HCT116 (cell line): ENCODE measurements around the gene VANGL1. TPM values are rescaled to one million over a fixed set of nuclear protein-coding genes. Genes with fewer than 3 reads are reported as not detected.

Source experiments
- ATAC-seq: fragments of 200-7000 bp; cut with Tn5 transposase; 2 replicates; pipeline ENCODE4 v1.9.1; 2020; ENCODE audit warnings: mild to moderate bottlenecking, moderate library complexity
- BruUV-seq: library from RNA; stranded (reverse); fragments of 400-500 nt; replicated peaks from 2 replicates; lab custom pipeline; 2021; lab: Mats Ljungman, UMichigan
- CTCF ChIA-PET: fragments of 300-600 bp; sonication (Branson Sonifier 250); formaldehyde crosslinking; loops from one replicate; lab custom pipeline; 2021; ENCODE audit warnings: antibody characterized with exemption; lab: Charles Lee
- POLR2A ChIA-PET: fragments of 300-600, 350-600 bp; sonication (Branson Sonifier 250); formaldehyde crosslinking; loops from one replicate; lab custom pipeline; 2021; ENCODE audit warnings: antibody characterized with exemption; lab: Charles Lee
- RAD21 ChIA-PET, 2 experiments: fragments of 300-600 bp; sonication (Branson Sonifier 250); formaldehyde crosslinking; loops; one replicate each; lab custom pipeline; 2023; ENCODE audit warnings: low total read pairs in 2 of 2; ENCODE audit not compliant: uncharacterized antibody in 2 of 2, unreplicated experiment in 2 of 2, low non-redundant PET in 1 of 2; lab: Charles Lee
- DNase-seq: peaks from one replicate; pipeline ENCODE4 v3.0.0-alpha.2; 2010; ENCODE audit warnings: low read depth, low spot score
- H2AFZ ChIP-seq: fragments of 200-600 bp; shearing (Covaris generic), sonication (generic); 2 replicates; pipeline ENCODE4 v1.6.1; 2017; ENCODE audit warnings: low read depth, mixed run types, mixed read lengths, antibody characterized with exemption, low read length; ENCODE audit not compliant: poor library complexity, severe bottlenecking
- H3K27ac ChIP-seq: 2 replicates; pipeline ENCODE4 v1.5.1; 2012; ENCODE audit warnings: low read depth, low read length
- H3K27me3 ChIP-seq: fragments of 200-600 bp; sonication (generic); 2 replicates; pipeline ENCODE4 v1.6.1; 2016; ENCODE audit warnings: mixed run types, low read length, mixed read lengths; ENCODE audit not compliant: insufficient read depth
- H3K36me3 ChIP-seq, 2 experiments: fragments of 200-500 bp in 1 of 2; fragments of 200-600 bp in 1 of 2; sonication (Bioruptor generic) in 1 of 2; sonication (generic) in 1 of 2; 2 replicates each; pipeline versions ENCODE4 v1.5.1 to v1.6.1; 2014 to 2016; ENCODE audit warnings: low read length in 2 of 2, inconsistent platforms in 1 of 2, mixed read lengths in 1 of 2, mixed run types in 1 of 2; ENCODE audit not compliant: insufficient read depth in 2 of 2, control insufficient read depth in 1 of 2
- H3K4me1 ChIP-seq, 2 experiments: fragments of 200-600 bp in 1 of 2; sonication (generic) in 1 of 2; 2 replicates each; pipeline versions ENCODE4 v1.5.1 to v1.6.1; 2012 to 2017; ENCODE audit warnings: low read length in 2 of 2, inconsistent platforms in 1 of 2, mild to moderate bottlenecking in 1 of 2, mixed read lengths in 1 of 2, mixed run types in 1 of 2, moderate library complexity in 1 of 2; ENCODE audit not compliant: insufficient read depth in 2 of 2, control insufficient read depth in 1 of 2
- H3K4me2 ChIP-seq: fragments of 200-600 bp; sonication (generic); 2 replicates; pipeline ENCODE4 v1.6.1; 2017; ENCODE audit warnings: mixed run types, low read length, mixed read lengths
- H3K4me3 ChIP-seq, 2 experiments: fragments of 200-600 bp in 1 of 2; sonication (generic) in 1 of 2; replicated peaks in 1 of 2; 2 replicates each; pipeline ENCODE4 v1.5.1; 2011 to 2016; ENCODE audit warnings: low read length in 2 of 2, control low read depth in 1 of 2, low read depth in 1 of 2, mild to moderate bottlenecking in 1 of 2, mixed read lengths in 1 of 2, mixed run types in 1 of 2
- H3K79me2 ChIP-seq: fragments of 200-600 bp; sonication (generic); 2 replicates; pipeline ENCODE4 v1.6.1; 2017; ENCODE audit warnings: mild to moderate bottlenecking, mixed run types, low read length, moderate library complexity, mixed read lengths; ENCODE audit not compliant: insufficient read depth
- H3K9ac ChIP-seq: fragments of 200-600 bp; sonication (generic); 2 replicates; pipeline ENCODE4 v1.6.1; 2016; ENCODE audit warnings: low read length, mixed read lengths
- H3K9me2 ChIP-seq: fragments of 200-600 bp; sonication (generic), shearing (Covaris generic); 2 replicates; pipeline ENCODE4 v1.6.1; 2017; ENCODE audit warnings: mixed run types, mild to moderate bottlenecking, moderate library complexity; ENCODE audit not compliant: insufficient read depth
- H3K9me3 ChIP-seq, 2 experiments: fragments of 200-500 bp in 1 of 2; fragments of 200-600 bp in 1 of 2; sonication (Bioruptor generic) in 1 of 2; sonication (generic) in 1 of 2; 2 replicates each; pipeline ENCODE4 v1.6.1; 2014 to 2017; ENCODE audit warnings: low read length in 2 of 2, mixed read lengths in 2 of 2, inconsistent platforms in 1 of 2, low read depth in 1 of 2, mild to moderate bottlenecking in 1 of 2, mixed run types in 1 of 2, moderate library complexity in 1 of 2; ENCODE audit not compliant: control insufficient read depth in 1 of 2, insufficient read depth in 1 of 2
- H4K20me1 ChIP-seq: fragments of 200-600 bp; sonication (generic), shearing (Covaris generic); 2 replicates; pipeline ENCODE4 v1.6.1; 2017; ENCODE audit warnings: mixed run types, mild to moderate bottlenecking, moderate library complexity; ENCODE audit not compliant: insufficient read depth
- CBX3 ChIP-seq: IDR thresholded peaks from 2 replicates; pipeline ENCODE4 v1.6.1; 2012; ENCODE audit warnings: low read depth
- CTCF ChIP-seq, 3 experiments: fragments of 200-600 bp in 1 of 3; sonication (generic) in 1 of 3; IDR thresholded peaks in 2 of 3; conservative IDR thresholded peaks in 1 of 3; 2 replicates each; pipeline ENCODE4 v1.5.1; 2012 to 2017; ENCODE audit warnings: low read depth in 2 of 3, low read length in 2 of 3, antibody characterized with exemption in 1 of 3, borderline replicate concordance in 1 of 3, control low read depth in 1 of 3, mild to moderate bottlenecking in 1 of 3, mixed read lengths in 1 of 3, mixed run types in 1 of 3, moderate library complexity in 1 of 3; ENCODE audit not compliant: insufficient read depth in 1 of 3
- EGR1 ChIP-seq: IDR thresholded peaks from 2 replicates; pipeline ENCODE4 v1.6.1; 2012; ENCODE audit warnings: low read depth
- EZH2phosphoT487 ChIP-seq: fragments of 200-600 bp; IDR thresholded peaks from 2 replicates; pipeline ENCODE4 v1.6.1; 2018; ENCODE audit warnings: antibody characterized with exemption, borderline replicate concordance
- JUND ChIP-seq: IDR thresholded peaks from 2 replicates; pipeline ENCODE4 v1.6.1; 2012
- MAX ChIP-seq: IDR thresholded peaks from 2 replicates; pipeline ENCODE4 v1.6.1; 2012
- POLR2AphosphoS5 ChIP-seq: IDR thresholded peaks from 2 replicates; pipeline ENCODE4 v1.6.1; 2011; ENCODE audit warnings: mild to moderate bottlenecking, low read depth, low read length, moderate library complexity
- SRF ChIP-seq: IDR thresholded peaks from 2 replicates; pipeline ENCODE4 v1.6.1; 2012; ENCODE audit warnings: low read depth
- YY1 ChIP-seq: IDR thresholded peaks from 2 replicates; pipeline ENCODE4 v1.6.1; 2011; ENCODE audit warnings: low read length, low read depth, moderate library complexity, mild to moderate bottlenecking; ENCODE audit not compliant: insufficient replicate concordance; ENCODE audit errors: extremely low read depth
- ZNF274 ChIP-seq: fragments of 200-500 bp; sonication (Bioruptor generic); IDR thresholded peaks from 2 replicates; pipeline ENCODE4 v1.6.1; 2014; ENCODE audit warnings: mild to moderate bottlenecking, low read depth, low read length, inconsistent platforms
- intact Hi-C: fragments of 100-400 bp; cut with micrococcal nuclease; formaldehyde crosslinking; loops from 2 replicates; pipeline ENCODE4 v1.10.0; 2022
- total RNA-seq: library from RNA; stranded (reverse); gene quantifications from one replicate; pipeline ENCODE4 v1.2.1, GENCODE V29; 2021; ENCODE audit not compliant: unreplicated experiment

VANGL1 gene
- total RNA-seq, 1 experiment from 2014 or later = 23.5 TPM

- peaks cover 0 to 3% of the 10 kb centered on the region in 2 experiments; a peak in 1 of 4 replicates for H3K9me3 ChIP-seq
- DNase-seq = no peak
- H3K4me3 ChIP-seq = no peak overlapping the region
- ChIA-PET POLR2A (no interaction called here), CTCF (no interaction called here)
- H3K9me2 ChIP-seq = no peaks in the 10 kb centered on the region; the same call in 1 of the 2 replicates
- intact Hi-C loops = no loop called here
- H3K79me2 ChIP-seq = no peaks in the 10 kb centered on the region
- TF ChIP-seq CTCF (IDR thresholded peaks at IDR 0.05 in 2 of 3, conservative IDR thresholded peaks at IDR 0.05 in 1 of 3; ENCODE audit: borderline replicate concordance in 1 of 3, insufficient read depth in 1 of 3, low read depth in 2 of 3, low read length in 2 of 3) (no peak), JUND (no peak), MAX (no peak), EZH2phosphoT487 (no peak), ZNF274 (no peak), CBX3 (no peak), EGR1 (no peak), SRF (no peak), YY1 (no peak), POLR2AphosphoS5 (no peak)
- TF ChIP-seq, all 23 proteins: peak for 0
- ATAC-seq = no peak
- H2AFZ ChIP-seq = no peak overlapping the region
- H3K27ac ChIP-seq = no peak overlapping the region
- RAD21 ChIA-PET = no interaction called here
- H3K4me2 ChIP-seq = no peak overlapping the region
- BruUV-seq = no TSS peak
- no peak overlapping the region for H3K9ac ChIP-seq
- no peaks in the 10 kb centered on the region for H3K4me1 ChIP-seq
- no peaks in the 10 kb centered on the region for H3K27me3 ChIP-seq
- H4K20me1 ChIP-seq = no peaks in the 10 kb centered on the region
- H3K36me3 ChIP-seq = no peaks in the 10 kb centered on the region
These were observed 20.8 kb upstream of the VANGL1 start for GRCh38 chr1:115620950-115621349.
